H9 (cell line): ENCODE measurements around the gene XRCC2. TPM values are rescaled to one million over a fixed set of nuclear protein-coding genes. Genes with fewer than 3 reads are reported as not detected.

Experiments used
- DNase-seq: peaks from one replicate; pipeline ENCODE4 v3.0.0-alpha.2; 2017
- H2AFZ ChIP-seq: one replicate; pipeline ENCODE4 v1.6.1; 2013; ENCODE audit warnings: mild to moderate bottlenecking, low read length, control low read depth, moderate library complexity
- H2AK5ac ChIP-seq: 2 replicates; pipeline ENCODE4 v1.6.1; 2013; ENCODE audit warnings: low read length, control low read depth, mixed read lengths; ENCODE audit not compliant: insufficient read length
- H2BK120ac ChIP-seq: one replicate; pipeline ENCODE4 v1.6.1; 2013; ENCODE audit warnings: low read depth, mild to moderate bottlenecking, low read length, control low read depth, inconsistent platforms; ENCODE audit not compliant: poor library complexity, severe bottlenecking
- H2BK12ac ChIP-seq: 2 replicates; pipeline ENCODE4 v1.6.1; 2013; ENCODE audit warnings: low read length, control low read depth, mixed read lengths, low read depth; ENCODE audit not compliant: insufficient read length
- H2BK15ac ChIP-seq: 2 replicates; pipeline ENCODE4 v1.6.1; 2013; ENCODE audit warnings: low read depth, low read length, control low read depth
- H2BK20ac ChIP-seq: one replicate; pipeline ENCODE4 v1.6.1; 2013; ENCODE audit warnings: low read depth, mild to moderate bottlenecking, low read length, control low read depth, inconsistent platforms; ENCODE audit not compliant: poor library complexity, severe bottlenecking
- H2BK5ac ChIP-seq: 2 replicates; pipeline ENCODE4 v1.6.1; 2013; ENCODE audit warnings: low read length, control low read depth, mixed read lengths; ENCODE audit not compliant: insufficient read length
- H3K14ac ChIP-seq: 2 replicates; pipeline ENCODE4 v1.6.1; 2013; ENCODE audit warnings: low read length, control low read depth; ENCODE audit not compliant: insufficient read depth
- H3K18ac ChIP-seq: 2 replicates; pipeline ENCODE4 v1.6.1; 2013; ENCODE audit warnings: low read depth, mild to moderate bottlenecking, mixed read lengths, low read length, control low read depth; ENCODE audit not compliant: insufficient read length
- H3K23ac ChIP-seq: 2 replicates; pipeline ENCODE4 v1.6.1; 2013; ENCODE audit warnings: low read length, control low read depth, mixed read lengths, low read depth; ENCODE audit not compliant: insufficient read length
- H3K23me2 ChIP-seq: 2 replicates; pipeline ENCODE4 v1.6.1; 2013; ENCODE audit warnings: low read depth, mild to moderate bottlenecking, mixed read lengths, low read length, control low read depth; ENCODE audit not compliant: insufficient read length, poor library complexity, severe bottlenecking
- H3K27ac ChIP-seq: 2 replicates; pipeline ENCODE4 v1.5.1; 2013; ENCODE audit warnings: low read length, control low read depth, mixed read lengths, low read depth; ENCODE audit not compliant: insufficient read length
- H3K27me3 ChIP-seq: 2 replicates; pipeline ENCODE4 v1.6.1; 2013; ENCODE audit warnings: low read length, control low read depth, inconsistent platforms; ENCODE audit not compliant: insufficient read depth
- H3K4ac ChIP-seq: 2 replicates; pipeline ENCODE4 v1.6.1; 2013; ENCODE audit warnings: low read depth, mild to moderate bottlenecking, control low read depth, inconsistent platforms, low read length, moderate library complexity
- H3K4me1 ChIP-seq: 2 replicates; pipeline ENCODE4 v1.6.1; 2013; ENCODE audit warnings: low read length, control low read depth, inconsistent platforms; ENCODE audit not compliant: insufficient read depth
- H3K4me2 ChIP-seq: 2 replicates; pipeline ENCODE4 v1.6.1; 2013; ENCODE audit warnings: low read length, control low read depth, mixed read lengths; ENCODE audit not compliant: insufficient read length, insufficient read depth
- H3K56ac ChIP-seq: 2 replicates; pipeline ENCODE4 v1.6.1; 2013; ENCODE audit warnings: low read depth, mild to moderate bottlenecking, mixed read lengths, low read length, control low read depth; ENCODE audit not compliant: insufficient read length
- H3K79me1 ChIP-seq: 2 replicates; pipeline ENCODE4 v1.6.1; 2013; ENCODE audit warnings: low read depth, mild to moderate bottlenecking, moderate library complexity, low read length, control low read depth, inconsistent platforms; ENCODE audit not compliant: insufficient read depth, poor library complexity, severe bottlenecking
- H3K79me2 ChIP-seq: 2 replicates; pipeline ENCODE4 v1.6.1; 2013; ENCODE audit warnings: low read length, control low read depth, inconsistent platforms; ENCODE audit not compliant: insufficient read depth
- H3K9ac ChIP-seq: 2 replicates; pipeline ENCODE4 v1.6.1; 2013; ENCODE audit warnings: low read length, control low read depth, mixed read lengths; ENCODE audit not compliant: insufficient read length; ENCODE audit errors: extremely low read depth
- H3K9me3 ChIP-seq: one replicate; pipeline ENCODE4 v1.6.1; 2013; ENCODE audit warnings: low read depth, low read length, inconsistent platforms; ENCODE audit not compliant: control insufficient read depth
- H3T11ph ChIP-seq: one replicate; pipeline ENCODE4 v1.6.1; 2013; ENCODE audit warnings: mild to moderate bottlenecking, low read length, control low read depth, inconsistent platforms
- H4K20me1 ChIP-seq: one replicate; pipeline ENCODE4 v1.6.1; 2013; ENCODE audit not compliant: control insufficient read depth, insufficient read length, insufficient read depth
- H4K5ac ChIP-seq: 2 replicates; pipeline ENCODE4 v1.6.1; 2013; ENCODE audit warnings: low read depth, mild to moderate bottlenecking, mixed read lengths, low read length, control low read depth; ENCODE audit not compliant: insufficient read length
- H4K8ac ChIP-seq: replicated peaks from 2 replicates; pipeline ENCODE4 v1.6.1; 2013; ENCODE audit warnings: low read length, control low read depth, mixed read lengths, low read depth; ENCODE audit not compliant: insufficient read length
- H4K91ac ChIP-seq: 2 replicates; pipeline ENCODE4 v1.6.1; 2013; ENCODE audit warnings: low read depth, mild to moderate bottlenecking, moderate library complexity, mixed read lengths, low read length, control low read depth; ENCODE audit not compliant: insufficient read length
- H3K27ac Mint-ChIP-seq, 3 experiments: 2 replicates in 2 of 3; 3 replicates in 1 of 3; pipeline ENCODE4 v1.8.0; 2020 to 2021; ENCODE audit warnings: mixed read lengths in 3 of 3, mild to moderate bottlenecking in 1 of 3, moderate library complexity in 1 of 3
- H3K27me3 Mint-ChIP-seq: 2 replicates; pipeline ENCODE4 v1.8.0; 2021; ENCODE audit warnings: low read depth, mild to moderate bottlenecking, moderate library complexity, mixed read lengths
- H3K36me3 Mint-ChIP-seq, 3 experiments: 2 replicates in 2 of 3; 3 replicates in 1 of 3; pipeline ENCODE4 v1.8.0; 2020 to 2021; ENCODE audit warnings: low read depth in 3 of 3, mixed read lengths in 3 of 3; ENCODE audit not compliant: insufficient read depth in 1 of 3
- H3K4me1 Mint-ChIP-seq, 2 experiments: 2 replicates each; pipeline ENCODE4 v1.8.0; 2020; ENCODE audit warnings: mixed read lengths in 2 of 2
- H3K4me3 Mint-ChIP-seq, 2 experiments: 2 replicates in 1 of 2; 3 replicates in 1 of 2; pipeline ENCODE4 v1.8.0; 2020 to 2021; ENCODE audit warnings: mild to moderate bottlenecking in 2 of 2, mixed read lengths in 2 of 2, moderate library complexity in 1 of 2
- H3K9me3 Mint-ChIP-seq, 2 experiments: 2 replicates in 1 of 2; 3 replicates in 1 of 2; pipeline ENCODE4 v1.8.0; 2020; ENCODE audit warnings: mild to moderate bottlenecking in 2 of 2, mixed read lengths in 2 of 2, moderate library complexity in 1 of 2
- WGBS: extraction: QIAGEN DNeasy Blood & Tissue Kit; methylation state at CpG from one replicate; pipeline ENCODE4 v1.1.7; 2013; ENCODE audit warnings: missing lambda C conversion rate, low lambda C conversion rate, mixed read lengths; ENCODE audit not compliant: insufficient read length; ENCODE audit errors: extremely low coverage; 5-methylcytosine and 5-hydroxymethylcytosine counted together
- total RNA-seq: library from RNA; stranded (reverse); gene quantifications from 2 replicates; pipeline ENCODE4 v1.2.1, GENCODE V29; 2021
- TF ChIP-seq, protein P1 (sequence below): fragments of 200-600 bp; sonication (generic); conservative IDR thresholded peaks from 3 replicates; pipeline ENCODE4 v1.8.0; 2021; ENCODE audit warnings: antibody characterized with exemption, mild to moderate bottlenecking

The XRCC2 gene
- total RNA-seq, 1 experiment from 2014 or later: 22.8 TPM

DNA sequence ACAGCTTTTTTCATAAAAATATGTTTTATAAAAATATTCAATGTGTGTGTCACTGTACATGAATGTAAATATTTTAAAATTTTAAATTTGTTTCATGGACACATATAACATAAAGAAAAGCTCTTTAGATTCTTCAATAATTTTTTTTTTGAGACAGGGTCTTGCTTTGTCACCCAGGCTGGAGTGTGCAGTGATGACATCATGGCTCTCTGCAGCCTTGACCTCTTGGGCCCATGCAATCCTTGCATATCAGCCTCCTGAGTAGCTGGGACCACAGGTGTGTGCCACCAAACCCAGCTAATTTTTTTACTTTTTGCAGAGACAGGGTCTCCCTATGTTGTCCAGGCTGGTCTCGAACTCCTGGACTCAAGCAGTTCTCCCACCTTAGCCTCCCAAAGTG, 9.9 kb downstream of the XRCC2 start:
- H4K20me1 ChIP-seq: no peaks in the 10 kb centered on the region
- no peak overlapping the region for H3K14ac ChIP-seq
- no peaks in the 10 kb centered on the region for H3K9me3 ChIP-seq
- no CpG with 5 or more reads among the region's 1 CpG for WGBS
- Mint-ChIP-seq H3K27me3 (no peaks in the 10 kb centered on the region), H3K4me1 (0 out of 4 replicates have a peak, but pooled peaks cover 0 to 4% of the 10 kb centered on the region in 2 experiments), H3K36me3 (peaks cover 30 to 41% (median 31%) of the 10 kb centered on the region in 3 experiments), H3K4me3 (no peak overlapping the region), H3K9me3 (no peaks in the 10 kb centered on the region), H3K27ac (no peak overlapping the region; a peak in 1 of 7 replicates)
- peaks cover 25% of the 10 kb centered on the region for H3K79me2 ChIP-seq
- H3K23me2 ChIP-seq: no peaks in the 10 kb centered on the region
- no peak overlapping the region for H4K8ac ChIP-seq
- TF ChIP-seq, protein P1, sequence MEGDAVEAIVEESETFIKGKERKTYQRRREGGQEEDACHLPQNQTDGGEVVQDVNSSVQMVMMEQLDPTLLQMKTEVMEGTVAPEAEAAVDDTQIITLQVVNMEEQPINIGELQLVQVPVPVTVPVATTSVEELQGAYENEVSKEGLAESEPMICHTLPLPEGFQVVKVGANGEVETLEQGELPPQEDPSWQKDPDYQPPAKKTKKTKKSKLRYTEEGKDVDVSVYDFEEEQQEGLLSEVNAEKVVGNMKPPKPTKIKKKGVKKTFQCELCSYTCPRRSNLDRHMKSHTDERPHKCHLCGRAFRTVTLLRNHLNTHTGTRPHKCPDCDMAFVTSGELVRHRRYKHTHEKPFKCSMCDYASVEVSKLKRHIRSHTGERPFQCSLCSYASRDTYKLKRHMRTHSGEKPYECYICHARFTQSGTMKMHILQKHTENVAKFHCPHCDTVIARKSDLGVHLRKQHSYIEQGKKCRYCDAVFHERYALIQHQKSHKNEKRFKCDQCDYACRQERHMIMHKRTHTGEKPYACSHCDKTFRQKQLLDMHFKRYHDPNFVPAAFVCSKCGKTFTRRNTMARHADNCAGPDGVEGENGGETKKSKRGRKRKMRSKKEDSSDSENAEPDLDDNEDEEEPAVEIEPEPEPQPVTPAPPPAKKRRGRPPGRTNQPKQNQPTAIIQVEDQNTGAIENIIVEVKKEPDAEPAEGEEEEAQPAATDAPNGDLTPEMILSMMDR: no peak
- H3K4me2 ChIP-seq: no peak overlapping the region
- H3K9ac ChIP-seq: no peak overlapping the region
- H4K5ac ChIP-seq: no peak overlapping the region
- no peak for DNase-seq
- no peak overlapping the region for H2BK12ac ChIP-seq
- H3T11ph ChIP-seq: no peak overlapping the region
- H2BK120ac ChIP-seq: no peak overlapping the region
- H3K23ac ChIP-seq: no peak overlapping the region
- no peak overlapping the region for H3K27ac ChIP-seq
- H2AFZ ChIP-seq: no peak overlapping the region
- H2AK5ac ChIP-seq: no peak overlapping the region
- H3K56ac ChIP-seq: no peak overlapping the region
- H3K18ac ChIP-seq: no peak overlapping the region
- peaks cover 15% of the 10 kb centered on the region for H3K79me1 ChIP-seq
- H3K27me3 ChIP-seq: no peaks in the 10 kb centered on the region
- H3K4me1 ChIP-seq: no peaks in the 10 kb centered on the region
- no peak overlapping the region for H4K91ac ChIP-seq
- no peak overlapping the region for H2BK15ac ChIP-seq
- H2BK5ac ChIP-seq: no peak overlapping the region
- H3K4ac ChIP-seq: no peak overlapping the region
- no peak overlapping the region for H2BK20ac ChIP-seq
